ENCODE measurements around the gene AP5S1.
"Not testable (repeated sequence)": the region's sequence is repeated elsewhere in the genome, so short reads cannot be mapped to it uniquely, and the experiment has no call there.

The AP5S1 gene, protein sequence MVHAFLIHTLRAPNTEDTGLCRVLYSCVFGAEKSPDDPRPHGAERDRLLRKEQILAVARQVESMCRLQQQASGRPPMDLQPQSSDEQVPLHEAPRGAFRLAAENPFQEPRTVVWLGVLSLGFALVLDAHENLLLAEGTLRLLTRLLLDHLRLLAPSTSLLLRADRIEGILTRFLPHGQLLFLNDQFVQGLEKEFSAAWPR

DNA sequence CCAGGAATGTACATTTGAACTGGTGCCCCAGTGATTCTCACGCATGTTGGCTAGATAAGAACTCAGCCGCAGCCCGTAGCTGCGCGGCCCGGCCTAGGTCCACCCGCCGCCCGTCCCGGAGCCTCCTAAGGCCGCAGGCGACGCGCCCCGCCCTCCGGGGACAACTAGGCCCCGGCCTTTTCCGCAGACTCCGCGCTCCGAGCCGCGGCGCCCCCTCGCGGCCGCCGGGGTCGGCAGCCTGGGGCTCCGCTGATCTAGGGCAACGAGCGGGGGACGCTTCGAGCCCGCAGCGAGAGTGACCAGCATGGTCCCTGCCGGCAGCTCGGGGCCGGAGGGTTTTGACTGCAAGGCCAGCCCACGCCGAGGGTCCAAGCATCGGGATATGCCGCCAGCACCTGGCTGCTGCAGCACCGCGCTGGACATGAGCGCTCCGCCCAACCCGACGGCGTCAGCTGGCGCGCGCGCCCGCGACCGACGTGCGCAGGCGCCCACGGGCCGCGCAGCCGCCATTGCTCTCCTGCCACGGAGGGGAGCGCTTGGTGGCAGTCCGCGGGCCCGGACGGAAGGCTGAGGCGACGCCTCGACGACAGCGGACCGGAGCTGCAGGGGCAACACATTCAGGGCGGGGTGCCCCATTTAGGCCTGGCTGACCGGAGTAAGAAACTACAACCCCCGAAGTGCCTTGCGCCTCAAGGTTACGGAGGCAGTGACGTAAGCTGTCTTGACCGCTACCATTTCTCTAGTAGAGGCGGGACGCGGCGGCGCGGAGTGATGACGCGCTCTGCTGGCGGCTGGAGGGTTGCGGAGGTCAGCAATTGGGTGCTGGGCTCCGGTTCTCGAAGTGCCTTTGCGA, at the start of gene AP5S1:
TSS of gene AP5S1 (plus strand) at position 500 of the 853 bp plus-strand sequence. CDS start 1,571 bp downstream, outside the sequence.
- DNase-seq (ENCODE audit: low read depth): peak; percentile 90

DNA sequence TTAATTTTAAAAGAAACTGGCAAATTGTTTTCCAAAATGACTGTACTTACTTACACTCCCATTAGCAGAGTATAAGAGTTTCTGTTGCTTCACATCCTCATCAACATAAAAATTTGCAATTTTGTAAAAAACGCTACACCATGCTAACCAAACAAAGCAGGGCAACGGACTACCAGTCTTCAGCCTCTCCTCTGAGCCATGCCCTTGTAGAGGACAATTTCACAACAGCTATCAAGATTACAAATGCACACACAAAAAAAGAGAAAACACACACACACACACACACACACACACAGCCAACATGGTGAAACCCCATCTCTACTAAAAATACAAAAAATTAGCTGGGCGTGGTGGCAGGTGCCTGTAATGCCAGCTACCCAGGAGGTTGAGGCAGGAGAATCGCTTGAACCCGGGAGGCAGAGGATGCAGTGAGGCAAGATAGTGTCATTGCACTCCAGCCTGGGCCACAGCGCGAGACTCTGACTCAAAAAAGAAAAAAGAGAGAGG, 48.7 kb upstream of the AP5S1 start:
- no peak for DNase-seq (ENCODE audit: low read depth)

DNA sequence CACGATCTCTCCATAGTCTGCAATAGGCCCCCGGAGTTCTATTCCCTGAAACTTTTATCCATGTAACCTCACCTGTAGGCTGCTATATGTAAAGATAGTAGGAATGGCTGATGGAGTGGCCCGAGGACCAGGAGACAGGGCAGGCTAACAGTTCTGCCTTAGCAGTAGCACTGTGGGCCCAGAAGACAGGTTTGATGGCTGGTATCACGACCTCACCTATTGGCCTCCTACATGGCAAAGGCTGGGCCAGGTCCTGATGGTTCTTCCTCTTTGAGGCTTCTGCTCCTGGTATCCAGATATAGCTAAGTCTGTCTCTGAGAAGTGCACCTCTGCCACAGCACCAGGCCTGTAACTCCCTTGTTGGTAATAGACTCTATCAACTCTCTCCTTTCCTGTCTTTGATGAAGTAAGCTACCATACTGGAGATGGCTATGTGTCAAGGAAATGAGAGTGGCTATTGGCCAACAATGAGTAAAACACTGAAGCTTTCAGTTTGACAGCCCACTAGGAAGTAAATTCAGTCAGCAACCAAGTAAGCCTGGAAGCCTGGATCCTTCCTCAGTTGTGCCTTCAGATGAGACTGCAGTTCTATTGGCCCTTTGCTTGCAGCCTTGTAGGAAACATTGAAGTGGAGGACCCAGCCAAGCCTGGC, 44.8 kb upstream of the AP5S1 start:
- DNase-seq (ENCODE audit: low read depth): no peak

DNA sequence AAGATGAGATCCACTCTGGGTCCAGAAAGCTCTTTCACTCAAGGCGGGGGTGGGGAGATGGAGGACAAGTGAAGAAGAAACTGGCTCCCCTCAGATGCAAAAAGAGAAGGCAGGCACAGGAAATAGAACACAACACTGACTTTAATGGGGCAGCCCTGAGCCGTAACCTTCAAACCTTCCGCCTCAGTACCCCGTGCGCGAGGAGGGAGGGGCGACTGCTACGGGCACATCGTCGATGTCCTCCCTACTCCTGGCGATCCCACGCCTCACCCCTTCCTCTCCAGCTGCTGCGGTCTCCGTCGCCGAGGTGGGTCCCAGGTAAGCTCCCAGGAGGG, 43.0 kb upstream of the AP5S1 start:
- no peak for DNase-seq (ENCODE audit: low read depth)

DNA sequence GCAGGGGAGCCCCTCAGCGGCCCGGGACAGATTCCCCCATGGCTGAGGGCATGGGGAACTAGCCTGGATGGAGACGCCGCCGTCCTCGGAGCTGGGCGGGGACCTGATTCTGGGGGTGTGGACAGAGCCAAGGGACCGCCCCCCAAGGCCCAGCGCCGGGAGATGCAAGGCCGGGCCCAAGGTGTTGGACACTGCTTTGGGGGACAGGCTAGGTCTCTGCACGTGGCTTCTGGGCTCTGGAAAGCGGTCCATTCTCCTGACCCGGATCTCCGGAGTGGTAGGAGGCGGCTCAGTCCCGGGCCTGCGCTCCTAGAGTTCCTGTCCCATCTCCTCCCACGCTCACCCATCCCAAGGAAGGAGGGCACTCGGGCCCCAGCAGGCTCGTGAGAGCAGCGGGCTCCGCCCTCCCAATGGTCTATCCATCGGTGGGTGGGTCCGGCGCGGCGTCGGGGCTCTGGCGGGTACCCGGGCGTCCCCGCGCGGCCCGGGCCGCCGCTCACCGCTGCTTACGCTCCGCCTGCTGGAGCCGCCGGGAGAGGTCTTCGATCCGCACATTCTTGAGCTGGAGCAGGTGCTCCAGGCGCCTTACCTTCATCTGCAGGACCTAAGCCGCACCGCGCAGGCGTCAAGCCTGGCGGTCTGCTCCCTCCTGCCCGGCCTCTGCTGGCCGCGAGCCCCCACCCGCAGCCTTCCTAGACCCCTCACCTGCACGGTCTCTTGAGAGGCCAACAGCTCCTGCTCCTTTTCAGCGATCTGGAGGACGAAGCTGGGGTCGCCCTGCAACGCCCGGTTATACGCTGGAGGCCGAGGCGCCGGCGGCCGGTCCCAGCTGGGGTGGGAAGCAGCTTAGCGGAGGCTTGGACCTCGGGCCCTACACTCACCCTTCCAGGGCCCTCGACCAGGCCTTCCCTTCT, 42.4 kb upstream of the AP5S1 start:
- DNase-seq (ENCODE audit: low read depth): no peak

DNA sequence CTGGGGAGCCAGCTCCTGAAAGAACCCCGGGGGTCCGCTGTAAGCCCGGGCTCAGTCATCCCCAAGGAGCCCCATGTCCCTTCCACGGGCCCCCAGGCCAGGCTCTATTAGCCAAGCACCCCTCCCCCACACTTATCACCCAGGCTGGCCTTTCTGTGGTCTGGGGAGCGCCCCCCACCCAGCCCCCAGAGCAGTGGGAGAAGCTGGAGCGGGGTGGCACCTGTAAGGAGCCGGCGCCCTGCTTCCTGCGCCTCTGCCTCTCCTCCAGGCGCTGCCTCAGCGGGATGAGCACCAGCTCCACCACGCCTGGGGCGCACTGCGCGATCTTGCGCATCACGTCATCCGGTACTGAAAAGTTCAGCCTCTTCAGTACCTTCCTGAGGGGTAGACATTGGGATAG, 41.4 kb upstream of the AP5S1 start:
- DNase-seq (ENCODE audit: low read depth): no peak

DNA sequence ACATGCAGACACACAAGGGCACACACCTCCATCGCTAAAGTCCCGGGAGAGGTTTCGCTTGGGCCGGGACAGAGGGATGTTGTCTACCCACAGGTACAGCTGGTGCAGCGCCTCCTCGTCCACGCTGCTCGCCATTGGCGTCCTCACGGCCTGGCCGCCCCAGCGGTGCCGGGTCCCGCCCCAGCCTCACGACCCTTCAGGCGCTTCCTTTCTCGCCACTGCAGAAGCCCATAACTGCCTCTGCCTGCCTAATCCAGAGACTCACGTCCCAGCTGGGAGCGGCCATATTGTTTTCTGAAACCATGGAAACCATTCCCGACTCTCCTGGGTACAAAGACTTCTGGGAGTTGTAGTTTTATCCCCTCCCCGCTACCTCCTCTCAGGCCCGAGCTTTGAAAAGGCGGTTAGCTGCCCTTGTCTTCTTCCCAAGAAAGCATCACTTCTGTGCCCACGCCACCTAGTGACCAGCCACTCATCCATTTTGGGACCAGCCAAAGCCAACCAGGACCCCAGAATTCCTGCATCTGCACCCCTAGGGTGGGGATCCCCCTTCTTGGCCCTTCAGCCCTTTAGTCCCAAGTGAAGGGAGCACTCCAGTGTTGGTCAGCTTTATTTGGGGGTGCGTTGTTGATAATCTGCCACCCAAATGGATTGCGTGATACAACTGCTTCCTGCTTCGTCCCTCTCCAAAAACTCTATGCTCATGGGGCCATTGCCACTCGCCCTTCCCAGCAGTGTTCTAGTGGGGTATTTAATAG, 39.0 kb upstream of the AP5S1 start, which contains the start of gene SPEF1:
TSS of gene SPEF1 (minus strand) at position 296 of the 758 bp plus-strand sequence. CDS start at position 135, 161 bp downstream.
- DNase-seq (ENCODE audit: low read depth): no peak

DNA sequence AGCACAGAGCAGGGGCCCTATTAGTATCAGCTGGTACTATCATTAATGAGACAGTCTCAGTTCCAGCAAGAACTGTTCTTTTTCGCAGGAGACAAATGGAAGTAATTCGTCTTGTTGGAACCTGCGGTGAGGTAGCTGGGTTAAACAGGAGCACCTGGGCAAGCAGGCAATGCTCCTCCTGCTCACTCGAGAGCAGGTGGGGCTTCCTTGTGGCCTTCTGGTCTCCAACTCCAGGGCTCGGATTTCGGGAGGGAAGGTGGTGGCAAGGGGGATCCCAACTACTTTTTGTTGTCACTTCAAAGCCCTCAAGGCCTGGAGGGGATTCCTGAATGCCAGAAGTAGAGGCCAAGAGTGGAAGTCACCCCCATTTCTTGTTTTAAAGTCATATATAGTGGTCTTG, 37.8 kb upstream of the AP5S1 start:
- no peak for DNase-seq (ENCODE audit: low read depth)

DNA sequence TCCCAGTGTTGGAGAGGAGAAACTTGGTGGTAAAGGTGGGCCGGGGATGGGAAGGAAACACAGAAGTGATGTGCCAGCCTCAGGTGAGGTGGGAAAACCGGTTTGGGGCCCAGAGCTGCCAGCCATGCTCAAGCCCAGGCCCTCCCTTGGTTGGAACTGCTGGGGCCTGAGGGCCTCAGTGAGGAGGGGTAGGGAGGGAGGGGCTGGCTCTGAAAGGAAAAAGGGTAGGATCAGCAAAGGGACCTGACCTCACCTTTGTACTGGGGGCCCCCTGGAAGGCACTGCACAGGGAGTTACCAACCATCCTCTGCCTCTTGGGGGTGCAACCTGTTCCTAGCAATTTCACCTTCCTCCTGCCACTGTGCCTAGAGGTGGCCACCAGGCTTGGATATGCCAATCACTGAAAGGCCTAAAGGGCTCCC, 37.3 kb upstream of the AP5S1 start:
- DNase-seq (ENCODE audit: low read depth): no peak

DNA sequence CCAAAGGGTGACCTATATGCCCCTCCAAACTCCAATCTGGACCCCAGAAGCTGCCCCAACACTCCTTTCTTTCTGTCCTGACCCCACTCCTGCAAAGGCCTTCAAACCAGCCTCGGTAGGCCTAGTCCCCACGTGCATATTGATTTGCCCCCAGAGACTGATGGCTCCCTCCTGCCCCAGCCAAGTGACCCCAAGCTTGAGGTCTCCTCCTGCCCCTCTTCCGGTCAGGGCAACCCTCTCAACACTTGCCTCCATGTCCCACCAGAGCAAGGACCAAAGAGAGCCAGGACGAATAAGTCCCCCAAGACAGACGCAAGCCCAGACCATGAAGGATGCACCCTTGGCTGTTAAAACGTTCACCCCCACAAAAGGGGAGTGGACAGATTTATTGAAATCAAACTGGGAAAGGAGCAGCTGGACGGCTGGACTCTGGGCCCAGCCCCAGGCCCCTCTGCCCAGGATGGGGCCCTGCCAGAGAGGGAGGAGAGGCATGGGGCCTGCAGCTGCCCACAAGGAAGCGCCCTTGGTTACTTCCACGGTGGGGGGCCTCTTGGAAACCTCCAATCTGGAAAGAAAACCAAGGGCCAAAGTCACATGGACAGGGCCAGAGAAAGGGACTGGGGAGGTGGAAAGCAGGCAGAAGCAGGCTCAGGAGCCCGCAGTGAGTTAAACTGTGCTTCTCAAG, 36.7 kb upstream of the AP5S1 start:
- no peak for DNase-seq (ENCODE audit: low read depth)

DNA sequence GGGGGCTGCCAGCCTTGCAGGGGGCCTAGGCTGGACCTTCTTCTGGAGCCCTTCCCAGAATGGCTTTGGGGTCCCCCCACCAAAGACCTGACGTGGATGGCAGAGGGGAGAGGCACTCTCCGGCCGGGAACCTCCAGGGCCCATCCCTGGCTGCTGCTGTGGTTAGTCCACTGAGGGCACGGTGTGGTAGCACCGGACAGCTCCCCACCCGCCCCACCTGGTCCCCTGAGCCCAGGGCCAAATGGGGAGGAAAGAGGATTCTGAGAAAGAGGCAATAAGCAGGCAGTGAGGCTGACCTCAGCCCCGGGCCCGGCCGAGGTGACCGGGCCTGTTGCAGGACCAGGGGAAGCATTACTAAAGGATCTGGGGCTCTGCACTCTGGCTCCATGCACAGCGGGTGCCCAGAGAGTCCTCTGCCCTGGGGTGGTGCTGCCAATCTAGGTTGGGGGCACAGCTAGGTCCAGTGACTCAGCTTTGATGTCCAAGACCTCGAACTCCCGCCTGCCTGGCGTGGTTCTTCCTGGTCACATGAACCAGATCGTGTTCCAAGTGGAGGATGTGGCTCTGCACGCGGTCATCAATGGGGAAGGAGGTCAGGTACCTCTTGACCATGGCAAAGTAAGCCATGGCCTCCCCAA, 36.0 kb upstream of the AP5S1 start:
- DNase-seq (ENCODE audit: low read depth): no peak

DNA sequence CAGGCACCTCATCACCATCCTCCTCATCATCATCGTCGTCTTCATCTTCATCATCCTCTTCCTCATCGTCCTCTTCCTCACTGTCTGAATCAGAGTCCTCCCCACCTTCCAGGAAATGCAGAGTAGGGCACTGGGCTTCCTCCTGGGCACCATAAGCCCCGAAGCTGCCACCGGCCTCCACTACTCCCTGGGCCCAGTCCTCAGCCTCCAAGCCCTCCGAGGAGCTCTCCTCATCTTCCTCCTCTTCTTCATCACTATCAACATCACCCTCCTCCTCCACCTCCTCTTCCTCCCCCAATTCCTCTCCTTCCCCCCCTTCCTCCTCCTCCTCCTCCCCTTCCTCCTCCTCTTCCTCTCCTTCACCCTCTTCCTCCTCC, 35.5 kb upstream of the AP5S1 start:
- DNase-seq (ENCODE audit: low read depth): no peak

DNA sequence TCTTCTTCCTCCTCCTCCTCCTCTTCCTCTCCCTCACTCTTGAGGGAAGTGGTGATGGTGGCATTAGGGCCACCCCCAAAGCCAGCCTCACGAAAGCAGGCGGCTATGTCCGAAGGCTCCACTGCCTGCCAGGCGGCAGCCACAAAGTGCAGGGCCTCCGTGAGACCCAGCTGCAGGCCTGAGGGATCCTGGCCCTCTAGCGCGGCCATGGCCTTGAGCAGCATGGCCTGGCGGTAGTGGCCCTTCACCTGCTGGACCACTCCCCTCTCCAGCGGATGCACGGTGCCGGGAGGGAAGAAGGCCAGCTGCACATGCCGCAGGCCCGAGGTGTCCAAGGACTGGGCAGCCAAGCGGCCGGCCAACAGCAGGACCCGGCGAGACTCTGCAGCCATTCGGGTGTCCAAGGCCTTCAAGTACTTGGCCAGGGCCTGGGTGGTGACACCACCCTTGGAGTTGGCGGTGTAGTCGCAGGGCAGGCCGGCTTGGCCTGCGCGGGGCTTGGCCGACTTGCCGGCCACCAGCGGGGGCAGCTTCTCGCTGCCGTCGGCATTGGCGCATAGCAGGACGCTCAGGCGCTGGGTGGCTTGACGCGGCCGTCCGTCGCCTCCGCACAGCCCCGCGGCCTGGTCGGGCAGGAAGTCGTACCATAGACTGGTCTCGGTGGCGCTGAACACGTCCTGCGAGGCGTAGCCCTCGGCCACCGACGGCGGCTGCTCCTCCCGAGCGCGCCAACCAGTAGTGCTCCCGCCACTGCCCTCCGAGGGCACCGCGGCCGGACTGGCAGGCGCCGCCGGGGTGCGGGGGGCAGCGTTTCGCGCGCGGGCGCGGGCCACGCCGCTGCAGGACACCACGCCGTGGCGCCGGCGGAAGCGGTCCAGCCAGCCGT, 34.9 kb upstream of the AP5S1 start:
- no peak for DNase-seq (ENCODE audit: low read depth)

DNA sequence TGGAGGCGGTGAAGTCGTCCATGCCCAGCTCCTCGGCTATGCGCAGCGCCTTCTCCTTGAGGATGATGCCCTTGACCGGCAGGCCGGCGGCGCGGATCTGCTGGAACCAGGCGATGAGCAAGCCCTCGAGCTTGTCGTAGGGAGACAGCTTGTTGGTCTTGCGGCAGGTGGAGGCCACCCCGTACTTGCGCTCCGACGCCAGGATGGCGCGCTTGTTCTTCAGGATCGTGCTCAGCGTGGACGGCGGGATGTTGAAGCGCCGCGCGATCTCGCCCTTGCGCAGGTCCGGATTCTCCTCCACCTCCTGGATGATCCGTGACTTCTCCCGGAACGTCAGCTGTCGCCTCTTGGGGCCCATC, 34.2 kb upstream of the AP5S1 start:
- no peak for DNase-seq (ENCODE audit: low read depth)

DNA sequence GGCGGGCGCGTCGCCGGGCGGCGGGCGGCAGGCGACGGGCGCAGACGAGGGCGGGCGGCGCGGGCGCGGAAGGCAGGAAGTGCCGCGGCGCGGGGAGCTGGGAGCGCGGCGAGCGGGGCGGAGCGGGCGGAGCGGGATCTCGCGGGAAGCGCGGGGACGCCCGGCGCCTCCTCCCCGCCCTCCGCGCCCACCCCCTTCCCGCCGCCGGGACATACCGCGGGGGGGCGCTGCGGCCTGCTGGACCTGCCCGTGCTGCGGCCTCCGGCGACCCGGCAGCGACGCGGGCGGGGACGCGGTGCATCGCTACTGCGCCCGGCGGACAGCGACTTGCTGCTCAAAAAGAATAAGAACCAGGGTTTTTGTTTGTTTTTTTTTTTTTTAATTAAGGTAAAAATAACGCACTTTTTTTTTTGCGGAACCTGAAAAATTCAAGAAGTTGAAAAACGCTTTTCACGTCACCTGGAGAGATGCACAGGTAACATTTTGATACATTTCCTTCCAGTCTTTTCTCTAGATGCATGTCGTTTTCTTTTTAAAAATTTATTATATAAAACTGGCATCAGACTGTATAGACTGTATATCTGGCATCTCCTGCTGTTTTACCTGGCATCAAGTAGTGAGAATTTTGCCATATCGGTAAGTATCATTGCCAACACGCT, 33.6 kb upstream of the AP5S1 start, which contains the start of gene CENPB:
TSS of gene CENPB (minus strand) at position 76 of the 659 bp plus-strand sequence. CDS start 257 bp downstream, outside the sequence.
- peak; percentile 85 for DNase-seq (ENCODE audit: low read depth)

DNA sequence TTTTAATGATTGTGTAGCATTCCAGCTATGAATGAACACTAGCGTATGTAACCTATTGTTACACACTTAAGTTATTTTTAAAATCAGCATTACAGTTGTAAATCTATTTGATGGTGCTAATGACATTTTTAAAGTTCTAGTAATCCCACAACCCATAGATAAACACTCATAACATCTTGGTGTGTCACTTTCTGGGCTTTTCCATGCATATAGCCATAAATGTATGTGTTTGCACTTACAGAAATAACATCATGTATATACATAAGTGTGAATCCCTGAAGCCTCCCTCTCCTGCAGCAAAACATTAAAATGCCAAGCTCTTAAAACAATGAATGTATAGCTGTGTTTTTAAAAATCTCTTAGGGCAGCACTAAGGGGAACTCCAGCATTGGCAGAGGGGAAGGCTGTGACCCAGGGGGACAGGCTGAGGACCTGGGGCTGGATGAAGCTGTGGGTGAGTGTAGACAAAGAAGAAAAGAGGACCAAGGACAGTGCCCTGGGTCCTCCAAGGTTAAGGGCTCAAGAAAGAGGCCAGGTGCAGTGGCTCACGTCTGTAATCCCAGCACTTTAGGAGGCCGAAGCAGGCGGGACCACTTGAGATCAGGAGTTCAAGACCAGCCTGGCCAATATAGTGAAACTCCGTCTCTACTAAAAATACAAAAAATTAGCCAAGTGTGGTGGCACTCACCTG, 32.9 kb upstream of the AP5S1 start:
- DNase-seq (ENCODE audit: low read depth): no peak

DNA sequence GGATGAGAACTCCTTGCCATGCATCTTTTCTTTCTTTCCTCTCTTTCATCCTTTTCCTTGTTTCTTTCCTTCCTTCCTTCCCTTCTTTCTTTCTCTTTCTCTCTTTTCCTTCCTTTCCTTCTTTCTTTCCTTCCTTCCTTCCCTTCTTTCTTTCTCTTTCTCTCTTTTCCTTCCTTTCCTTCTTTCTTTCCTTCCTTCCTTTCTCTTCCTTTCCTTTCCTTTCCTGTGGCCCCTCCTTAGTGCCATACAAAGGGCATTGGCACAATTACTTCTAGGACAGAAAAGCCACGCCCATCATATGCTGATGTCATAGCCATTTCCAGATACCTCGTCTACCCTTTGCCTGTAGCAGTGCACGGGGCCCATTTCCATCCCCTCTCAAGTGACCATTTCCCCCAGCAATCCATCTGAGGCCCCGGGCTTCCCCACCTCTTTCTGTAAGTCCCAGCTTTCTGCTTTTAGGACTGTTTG, 31.6 kb upstream of the AP5S1 start:
- DNase-seq (ENCODE audit: low read depth): no peak

DNA sequence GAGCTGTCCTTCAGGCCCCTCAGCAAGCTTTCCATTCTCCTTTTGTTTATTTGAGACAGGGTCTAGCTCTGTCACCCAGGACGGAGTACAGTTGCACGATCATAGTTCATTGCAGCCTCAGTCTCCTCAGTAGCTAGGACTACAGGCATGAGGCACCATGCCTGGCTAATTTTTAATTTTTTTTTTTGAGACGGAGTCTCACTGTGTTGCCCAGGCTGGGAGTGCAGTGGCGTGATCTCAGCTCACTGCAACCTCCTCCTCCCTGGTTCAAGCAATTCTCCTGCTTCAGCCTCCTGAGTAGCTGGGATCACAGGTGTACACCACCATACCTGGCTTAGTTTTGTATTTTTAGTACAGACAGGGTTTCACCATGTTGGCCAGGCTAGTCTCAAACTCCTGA, 31.1 kb upstream of the AP5S1 start:
- not testable (repeated sequence) for DNase-seq (ENCODE audit: low read depth)

All from stimulated activated CD8-positive, alpha-beta memory T cell treated with anti-CD3 and anti-CD28 coated beads, Interleukin-15, amount 100 ng/mL, for 24 hours (primary cell).